Measurements from ENCODE around the gene TRPV5. TPM values are rescaled to one million over a fixed set of nuclear protein-coding genes. Genes with fewer than 3 reads are reported as not detected.

The TRPV5 gene
- total and polyA plus RNA-seq, 2 experiments from 2014 or later = not detected

DNA sequence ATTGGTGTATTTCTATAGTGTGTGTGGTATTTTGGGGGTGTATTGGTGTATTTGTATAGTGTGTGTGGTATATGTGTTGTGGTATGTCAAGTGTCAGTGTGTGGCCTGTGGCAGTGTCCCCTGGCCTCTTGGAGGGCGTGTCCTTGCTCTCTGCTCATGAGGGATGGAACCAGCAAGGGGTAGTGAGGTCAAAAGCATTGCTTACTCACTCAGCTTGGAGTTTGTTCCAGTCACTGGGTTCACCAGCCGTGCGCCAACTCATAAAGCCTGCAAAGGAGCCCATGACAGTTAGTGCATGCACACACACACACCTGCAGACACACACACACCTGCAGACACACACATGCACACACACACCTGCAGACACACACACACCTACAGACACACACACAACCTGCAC lies 43.7 kb downstream of the TRPV5 start:
- Histone ChIP-seq H3K4me3 (no peak overlapping the region), H3K9me3 (ENCODE audit: low read depth) (no peaks in the 10 kb centered on the region), H3K27me3 (replicated peaks; ENCODE audit: insufficient read depth) (no peaks in the 10 kb centered on the region; the same call in 1 of the 2 replicates), H3K9me2 (ENCODE audit: insufficient read depth) (no peaks in the 10 kb centered on the region), H3K36me3 (ENCODE audit: low read depth) (no peaks in the 10 kb centered on the region), H3K27ac (no peak overlapping the region), H3K79me2 (ENCODE audit: insufficient read depth) (no peaks in the 10 kb centered on the region), H2AFZ (no peak overlapping the region), H3K9ac (no peak overlapping the region), H3K4me2 (ENCODE audit: unreplicated experiment) (no peak overlapping the region), H4K20me1 (ENCODE audit: insufficient read depth) (no peaks in the 10 kb centered on the region), H3K4me1 (ENCODE audit: insufficient read depth) (no peaks in the 10 kb centered on the region), H3F3A (ENCODE audit: insufficient read depth) (no peaks in the 10 kb centered on the region)
- TF ChIP-seq EZH2 (IDR thresholded peaks at IDR 0.05; ENCODE audit: insufficient read depth, poor library complexity, severe bottlenecking) (no peak), EZH2phosphoT487 (IDR thresholded peaks at IDR 0.05; ENCODE audit: insufficient read depth, low read depth) (no peak)
- in situ Hi-C loops (cut with MboI) = no loop called here
- 59 to 60% methylated on average over 3 of the region's 3 CpGs for WGBS, 2 experiments (ENCODE audit: low coverage in 1 of 2, low lambda C conversion rate in 2 of 2, missing lambda C conversion rate in 2 of 2)
- DNase-seq = no peak

DNA sequence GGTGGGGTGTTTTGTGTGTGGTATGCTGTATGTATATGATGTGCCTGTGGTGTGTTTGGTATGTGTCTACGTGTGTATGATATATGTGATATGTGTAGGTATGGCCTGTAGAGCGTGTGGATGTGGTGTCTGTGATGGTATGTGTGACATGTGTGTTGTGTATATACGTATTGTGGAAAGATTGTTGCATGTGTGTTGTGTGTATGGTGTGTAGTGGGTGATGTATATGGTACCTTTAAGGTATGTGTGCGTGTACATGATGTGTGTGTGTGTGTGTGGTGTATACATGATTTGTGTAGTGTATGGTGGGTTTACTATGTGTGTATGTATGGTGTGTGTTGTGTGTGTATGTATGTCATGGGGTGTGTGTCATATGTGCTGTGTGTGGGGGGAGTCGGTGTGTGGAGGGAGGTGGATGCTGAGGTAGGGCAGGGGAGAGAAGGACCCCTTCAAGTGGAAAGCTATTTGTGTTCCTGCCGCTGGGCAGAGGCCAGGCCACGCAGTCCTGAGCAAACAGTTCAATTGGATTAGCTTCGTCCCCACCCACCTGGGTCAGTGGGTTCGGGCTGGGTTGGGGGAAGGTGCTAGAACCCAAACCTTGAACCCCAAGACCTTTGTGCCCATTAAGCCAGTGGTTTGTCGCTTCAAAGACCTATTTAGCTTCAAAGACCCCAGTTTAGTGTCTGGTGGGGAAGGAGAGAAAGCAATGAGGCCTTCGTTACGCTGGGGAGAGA lies 46.1 kb downstream of the TRPV5 start:
- Histone ChIP-seq H3K79me2 (ENCODE audit: insufficient read depth) (no peaks in the 10 kb centered on the region), H3K4me3 (no peak overlapping the region), H3K9me2 (ENCODE audit: insufficient read depth) (no peaks in the 10 kb centered on the region), H3K4me1 (ENCODE audit: insufficient read depth) (no peaks in the 10 kb centered on the region), H3K9ac (no peak overlapping the region), H3K27me3 (replicated peaks; ENCODE audit: insufficient read depth) (peaks cover 5% of the 10 kb centered on the region; the same call in 1 of the 2 replicates), H3K9me3 (ENCODE audit: low read depth) (no peaks in the 10 kb centered on the region), H3K4me2 (ENCODE audit: unreplicated experiment) (no peak overlapping the region), H3K36me3 (ENCODE audit: low read depth) (no peaks in the 10 kb centered on the region), H3F3A (ENCODE audit: insufficient read depth) (no peaks in the 10 kb centered on the region), H2AFZ (no peak overlapping the region), H4K20me1 (ENCODE audit: insufficient read depth) (no peaks in the 10 kb centered on the region), H3K27ac (no peak overlapping the region)
- DNase-seq = no peak
- in situ Hi-C loops (cut with MboI) = no loop called here
- 32 to 33% methylated on average over 12 of the region's 12 CpGs for WGBS, 2 experiments (ENCODE audit: low coverage in 1 of 2, low lambda C conversion rate in 2 of 2, missing lambda C conversion rate in 2 of 2)
- TF ChIP-seq EZH2phosphoT487 (IDR thresholded peaks at IDR 0.05; ENCODE audit: insufficient read depth, low read depth) (no peak), EZH2 (IDR thresholded peaks at IDR 0.05; ENCODE audit: insufficient read depth, poor library complexity, severe bottlenecking) (no peak)

DNA sequence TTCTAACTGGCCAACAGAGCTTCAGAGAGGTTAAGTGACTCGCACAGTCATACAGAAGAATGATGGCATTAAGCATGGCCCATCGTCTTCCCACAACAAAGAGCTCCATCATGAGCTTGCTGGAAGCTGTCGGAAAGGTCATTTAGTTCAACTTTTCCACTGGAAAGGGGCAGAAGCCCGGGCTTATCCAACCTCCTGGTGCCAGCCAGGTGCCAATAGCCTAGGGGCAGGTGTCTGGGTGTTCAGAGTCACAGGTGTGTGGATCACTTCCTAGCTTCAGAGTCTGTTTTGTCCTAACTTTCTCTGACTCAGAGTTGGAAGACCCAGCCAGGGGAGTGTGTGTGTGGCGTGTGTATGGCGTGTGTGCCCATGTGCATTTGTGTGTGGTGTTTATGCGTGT lies 46.7 kb downstream of the TRPV5 start:
- DNase-seq = no peak
- TF ChIP-seq EZH2 (IDR thresholded peaks at IDR 0.05; ENCODE audit: insufficient read depth, poor library complexity, severe bottlenecking) (no peak), EZH2phosphoT487 (IDR thresholded peaks at IDR 0.05; ENCODE audit: insufficient read depth, low read depth) (no peak)
- no peaks in the 10 kb centered on the region for H3K36me3 ChIP-seq (ENCODE audit: low read depth)
- no peaks in the 10 kb centered on the region for H3F3A ChIP-seq (ENCODE audit: insufficient read depth)
- H3K4me3 ChIP-seq = no peak overlapping the region
- 37 to 38% methylated on average over 7 of the region's 7 CpGs for WGBS, 2 experiments (ENCODE audit: low coverage in 1 of 2, low lambda C conversion rate in 2 of 2, missing lambda C conversion rate in 2 of 2)
- no peaks in the 10 kb centered on the region for H3K4me1 ChIP-seq (ENCODE audit: insufficient read depth)
- H3K27ac ChIP-seq = no peak overlapping the region
- peaks cover 5% of the 10 kb centered on the region; the same call in 1 of the 2 replicates for H3K27me3 ChIP-seq (replicated peaks; ENCODE audit: insufficient read depth)
- H3K4me2 ChIP-seq (ENCODE audit: unreplicated experiment) = no peak overlapping the region
- no peak overlapping the region for H2AFZ ChIP-seq
- no peaks in the 10 kb centered on the region for H4K20me1 ChIP-seq (ENCODE audit: insufficient read depth)
- no peak overlapping the region for H3K9ac ChIP-seq
- H3K79me2 ChIP-seq (ENCODE audit: insufficient read depth) = no peaks in the 10 kb centered on the region
- H3K9me2 ChIP-seq (ENCODE audit: insufficient read depth) = no peaks in the 10 kb centered on the region
- no peaks in the 10 kb centered on the region for H3K9me3 ChIP-seq (ENCODE audit: low read depth)
- in situ Hi-C loops (cut with MboI) = no loop called here

DNA sequence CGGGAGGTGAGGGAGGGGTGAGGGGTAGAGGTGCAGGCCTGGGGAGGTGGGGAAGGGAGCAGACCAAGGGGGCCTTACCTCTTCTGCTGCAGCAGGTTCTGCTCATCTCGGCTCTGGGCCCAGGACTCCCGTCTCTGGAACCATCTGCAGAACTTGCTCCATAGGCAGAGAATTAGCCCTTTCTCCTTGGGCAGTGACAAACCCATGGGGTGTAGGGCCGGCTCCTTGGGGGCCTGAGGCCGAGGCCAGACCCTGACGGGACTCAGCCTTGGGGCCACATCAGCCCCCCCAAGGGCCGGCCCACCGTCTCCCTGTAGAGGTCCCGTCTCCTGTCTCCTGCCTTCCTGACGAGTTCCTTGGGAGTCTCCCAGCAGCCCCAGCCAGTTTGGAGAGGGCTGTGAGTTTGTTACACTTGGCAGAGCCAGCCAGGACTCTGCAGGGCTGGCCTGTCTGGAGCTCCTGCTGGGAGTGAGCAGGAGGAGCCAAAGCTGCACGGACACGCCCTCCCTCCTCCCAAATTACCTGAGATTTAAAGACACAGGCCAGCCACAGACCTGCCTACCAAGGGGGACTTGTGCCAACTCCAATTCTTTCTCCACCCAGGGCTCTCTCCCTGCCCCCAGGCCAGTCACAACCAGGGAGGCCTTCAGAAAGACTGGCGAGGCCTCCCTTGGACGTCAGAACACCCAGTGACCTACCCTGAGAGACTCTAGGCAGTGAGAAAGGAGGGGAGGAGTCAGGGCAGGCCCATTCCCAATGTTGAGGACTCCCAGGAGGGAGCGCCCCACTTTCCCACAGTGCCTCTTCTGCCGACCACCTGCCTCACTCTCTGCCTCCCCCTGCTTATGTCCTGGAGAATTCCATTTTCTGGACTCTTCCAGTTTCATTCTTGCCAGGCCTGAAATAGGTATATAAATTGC lies 48.0 kb downstream of the TRPV5 start, which contains the start of gene TRPV6:
Gene TRPV6 (minus strand): TSS at position 435 of the 920 bp plus-strand sequence.
- peaks cover 13% of the 10 kb centered on the region; the same call in 1 of the 2 replicates for H3K27me3 ChIP-seq (replicated peaks; ENCODE audit: insufficient read depth)

More for the DNA sequence above, 48.0 kb downstream of the TRPV5 start, which contains the start of gene TRPV6:
- no peaks in the 10 kb centered on the region for H3K9me3 ChIP-seq (ENCODE audit: low read depth)
- TF ChIP-seq EZH2phosphoT487 (IDR thresholded peaks at IDR 0.05; ENCODE audit: insufficient read depth, low read depth) (no peak), EZH2 (IDR thresholded peaks at IDR 0.05; ENCODE audit: insufficient read depth, poor library complexity, severe bottlenecking) (no peak)
- WGBS, 2 experiments (ENCODE audit: low coverage in 1 of 2, low lambda C conversion rate in 2 of 2, missing lambda C conversion rate in 2 of 2) = 7 to 18% methylated on average over 14 of the region's 16 CpGs
- H3K79me2 ChIP-seq (ENCODE audit: insufficient read depth) = no peaks in the 10 kb centered on the region
- no peak within 1 kb of the TSS for H3K4me2 ChIP-seq (ENCODE audit: unreplicated experiment)
- H2AFZ ChIP-seq = no peak within 1 kb of the TSS
- H3K36me3 ChIP-seq (ENCODE audit: low read depth) = no peaks in the 10 kb centered on the region
- H4K20me1 ChIP-seq (ENCODE audit: insufficient read depth) = no peaks in the 10 kb centered on the region
- no peak within 1 kb of the TSS for H3K4me3 ChIP-seq
- H3K4me1 ChIP-seq (ENCODE audit: insufficient read depth) = no peaks in the 10 kb centered on the region
- DNase-seq = no peak
- H3K9me2 ChIP-seq (ENCODE audit: insufficient read depth) = no peaks in the 10 kb centered on the region
- H3F3A ChIP-seq (ENCODE audit: insufficient read depth) = no peaks in the 10 kb centered on the region
- in situ Hi-C loops (cut with MboI) = no loop called here
- no peak within 1 kb of the TSS for H3K27ac ChIP-seq
- H3K9ac ChIP-seq = no peak within 1 kb of the TSS
